ENCODE data around the gene LSAMP. TPM values are rescaled to one million over a fixed set of nuclear protein-coding genes. Genes with fewer than 3 reads are reported as not detected.

The LSAMP gene
- total and polyA plus RNA-seq, 2 donors (not counting 3 experiments of a cell fraction or from before 2014, with no cell fraction given): not detected

DNA sequence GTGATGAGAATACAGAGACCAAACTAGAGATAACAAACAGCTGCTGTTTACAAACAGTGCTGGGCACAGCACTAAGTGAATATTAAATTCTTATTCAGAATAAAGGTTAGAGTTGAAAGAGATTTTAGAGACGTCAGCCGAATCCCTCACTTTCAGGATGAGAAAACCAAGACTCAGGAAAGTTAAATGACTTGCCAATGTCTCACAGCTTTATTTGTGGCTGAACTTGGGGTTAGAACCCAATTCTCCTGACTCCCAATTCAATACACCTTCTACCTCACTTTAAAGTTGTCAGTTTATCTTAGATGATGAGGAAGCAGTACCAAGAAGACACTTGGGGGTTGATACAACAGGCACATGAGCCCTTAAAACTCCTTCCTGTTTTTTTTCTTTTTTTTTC lies 641.1 kb downstream of the LSAMP start:
- Histone ChIP-seq H3K4me1 (ENCODE audit: control insufficient read depth, extremely low read depth, insufficient read depth, low read length) (peaks cover 4% of the 10 kb centered on the region), H4K20me1 (replicated peaks; ENCODE audit: control insufficient read depth, extremely low read depth, insufficient read depth, low read length) (no peaks in the 10 kb centered on the region), H3K79me2 (ENCODE audit: control insufficient read depth, insufficient read depth, low read length) (no peaks in the 10 kb centered on the region), H2AFZ (ENCODE audit: low read depth, low read length) (no peak overlapping the region), H3K9ac (replicated peaks; ENCODE audit: extremely low read depth, insufficient read depth, low read length) (no peak overlapping the region), H3K4me3 (replicated peaks in 1 of 3; ENCODE audit: insufficient read depth in 1 of 3, low read depth in 1 of 3, low read length in 3 of 3) (no peak overlapping the region), H3K4me2 (ENCODE audit: insufficient read depth, low read length) (no peak overlapping the region), H3K9me1 (replicated peaks; ENCODE audit: control insufficient read depth, extremely low read depth, insufficient read depth, low read length) (no peaks in the 10 kb centered on the region), H3K9me3 (replicated peaks; ENCODE audit: control insufficient read depth, insufficient read depth, low read length) (no peaks in the 10 kb centered on the region), H3K27me3 (ENCODE audit: control insufficient read depth in 2 of 2, insufficient read depth in 2 of 2, low read length in 2 of 2) (no peaks in the 10 kb centered on the region), H3K27ac (ENCODE audit: insufficient read depth, low read depth, low read length) (no peak overlapping the region), H3K36me3 (ENCODE audit: control insufficient read depth in 2 of 2, extremely low read depth in 1 of 2, insufficient read depth in 2 of 2, low read length in 2 of 2) (no peaks in the 10 kb centered on the region)
- CTCF ChIA-PET: interaction anchor here (0.9 to 2.7 kb wide), 5 partner anchors 9 to 111 kb away, joined by 3 to 8 read pairs (median 4); no protein-coding TSS in a partner anchor
- intact Hi-C loops (cut with micrococcal nuclease) (no loop called here), dilution Hi-C loops (cut with MboI; ENCODE audit: extremely low pct_ligation_motif_present, low sequenced_read_pairs) (no loop called here)
- BruUV-seq (replicated peaks): no TSS peak
- TF ChIP-seq JUN (IDR thresholded peaks at IDR 0.05; ENCODE audit: borderline replicate concordance, insufficient read depth, insufficient read length, low read depth) (no peak), EZH2 (IDR thresholded peaks at IDR 0.05; ENCODE audit: borderline replicate concordance, low read depth, low read length, severe bottlenecking) (no peak), POLR2A (IDR thresholded peaks at IDR 0.05; ENCODE audit: low read depth, low read length) (no peak), FOS (IDR thresholded peaks at IDR 0.05; ENCODE audit: borderline replicate concordance, insufficient read depth, low read length) (no peak), POLR2AphosphoS5 (IDR thresholded peaks at IDR 0.05; ENCODE audit: insufficient read depth, low read depth, low read length) (no peak), MYC (IDR thresholded peaks at IDR 0.05; ENCODE audit: low read depth, low read length) (no peak), GATA2 (IDR thresholded peaks at IDR 0.05; ENCODE audit: insufficient read depth, insufficient read length, low read depth, low read length) (no peak)
- TF ChIP-seq, protein P1, sequence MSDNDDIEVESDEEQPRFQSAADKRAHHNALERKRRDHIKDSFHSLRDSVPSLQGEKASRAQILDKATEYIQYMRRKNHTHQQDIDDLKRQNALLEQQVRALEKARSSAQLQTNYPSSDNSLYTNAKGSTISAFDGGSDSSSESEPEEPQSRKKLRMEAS (IDR thresholded peaks at IDR 0.05; ENCODE audit: insufficient read depth, insufficient read length): no peak
- TF ChIP-seq, protein P2, sequence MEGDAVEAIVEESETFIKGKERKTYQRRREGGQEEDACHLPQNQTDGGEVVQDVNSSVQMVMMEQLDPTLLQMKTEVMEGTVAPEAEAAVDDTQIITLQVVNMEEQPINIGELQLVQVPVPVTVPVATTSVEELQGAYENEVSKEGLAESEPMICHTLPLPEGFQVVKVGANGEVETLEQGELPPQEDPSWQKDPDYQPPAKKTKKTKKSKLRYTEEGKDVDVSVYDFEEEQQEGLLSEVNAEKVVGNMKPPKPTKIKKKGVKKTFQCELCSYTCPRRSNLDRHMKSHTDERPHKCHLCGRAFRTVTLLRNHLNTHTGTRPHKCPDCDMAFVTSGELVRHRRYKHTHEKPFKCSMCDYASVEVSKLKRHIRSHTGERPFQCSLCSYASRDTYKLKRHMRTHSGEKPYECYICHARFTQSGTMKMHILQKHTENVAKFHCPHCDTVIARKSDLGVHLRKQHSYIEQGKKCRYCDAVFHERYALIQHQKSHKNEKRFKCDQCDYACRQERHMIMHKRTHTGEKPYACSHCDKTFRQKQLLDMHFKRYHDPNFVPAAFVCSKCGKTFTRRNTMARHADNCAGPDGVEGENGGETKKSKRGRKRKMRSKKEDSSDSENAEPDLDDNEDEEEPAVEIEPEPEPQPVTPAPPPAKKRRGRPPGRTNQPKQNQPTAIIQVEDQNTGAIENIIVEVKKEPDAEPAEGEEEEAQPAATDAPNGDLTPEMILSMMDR (IDR thresholded peaks at IDR 0.05; ENCODE audit: extremely low read depth in 1 of 2, insufficient read depth in 1 of 2, low read depth in 1 of 2, low read length in 2 of 2): no peak
- POLR2A ChIA-PET: no interaction called here
- DNase-seq (ENCODE audit: low read depth, low spot score) (no peak), FAIRE-seq (no peak)
